Measurements from ENCODE around the gene IGSF3.
"Not testable (repeated sequence)": the region's sequence is repeated elsewhere in the genome, so short reads cannot be mapped to it uniquely, and the experiment has no call there.

DNA sequence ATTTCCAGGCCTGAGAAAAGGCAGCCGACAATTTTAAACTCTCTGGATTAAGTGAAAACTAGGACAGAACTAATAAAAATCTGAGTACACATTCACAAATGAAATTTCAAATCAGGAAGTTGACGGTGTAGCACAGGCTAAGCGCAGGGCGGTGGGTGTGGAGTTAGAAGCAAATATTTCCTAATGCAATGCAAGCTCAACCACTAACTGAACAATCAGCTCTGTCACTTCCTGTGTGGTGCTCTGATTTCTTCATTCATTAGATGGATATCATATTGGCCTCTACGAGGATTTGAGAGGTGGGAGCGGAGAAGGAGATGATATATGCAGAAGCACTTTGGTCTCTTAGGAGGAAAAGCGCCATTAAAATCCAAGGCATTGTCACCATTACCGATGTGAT is 61.5 kb downstream of the IGSF3 start:
- TF ChIP-seq, protein P1, sequence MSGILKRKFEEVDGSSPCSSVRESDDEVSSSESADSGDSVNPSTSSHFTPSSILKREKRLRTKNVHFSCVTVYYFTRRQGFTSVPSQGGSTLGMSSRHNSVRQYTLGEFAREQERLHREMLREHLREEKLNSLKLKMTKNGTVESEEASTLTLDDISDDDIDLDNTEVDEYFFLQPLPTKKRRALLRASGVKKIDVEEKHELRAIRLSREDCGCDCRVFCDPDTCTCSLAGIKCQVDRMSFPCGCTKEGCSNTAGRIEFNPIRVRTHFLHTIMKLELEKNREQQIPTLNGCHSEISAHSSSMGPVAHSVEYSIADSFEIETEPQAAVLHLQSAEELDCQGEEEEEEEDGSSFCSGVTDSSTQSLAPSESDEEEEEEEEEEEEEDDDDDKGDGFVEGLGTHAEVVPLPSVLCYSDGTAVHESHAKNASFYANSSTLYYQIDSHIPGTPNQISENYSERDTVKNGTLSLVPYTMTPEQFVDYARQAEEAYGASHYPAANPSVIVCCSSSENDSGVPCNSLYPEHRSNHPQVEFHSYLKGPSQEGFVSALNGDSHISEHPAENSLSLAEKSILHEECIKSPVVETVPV (CRISPR knock-in tag; IDR thresholded peaks at IDR 0.05) = not testable (repeated sequence)
- not testable (repeated sequence) for TF ChIP-seq ZNF565 (CRISPR knock-in tag; conservative IDR thresholded peaks at IDR 0.05; ENCODE audit: low read depth); ZC3H10 (CRISPR knock-in tag; IDR thresholded peaks at IDR 0.05); TOX (CRISPR knock-in tag; IDR thresholded peaks at IDR 0.05; ENCODE audit: borderline replicate concordance); CREB5 (CRISPR knock-in tag; IDR thresholded peaks at IDR 0.05; ENCODE audit: low read depth); RARB (CRISPR knock-in tag; IDR thresholded peaks at IDR 0.05); ARNTL (CRISPR knock-in tag; IDR thresholded peaks at IDR 0.05; ENCODE audit: borderline replicate concordance, low read depth)

All from SK-N-SH treated with all-trans-retinoic acid at 6 μM for 48 hours (cell line).